Activated naive CD4-positive, alpha-beta T cell treated with anti-CD3 and anti-CD28 coated beads, Interleukin-2, amount 50 U/mL, for 24 hours (primary cell): ENCODE results near the gene HIF1A.
"Not testable (repeated sequence)": the region's sequence is repeated elsewhere in the genome, so short reads cannot be mapped to it uniquely, and the experiment has no call there.

ENCODE experiments used
- H3K27ac Mint-ChIP-seq: one replicate; pipeline ENCODE4 v1.8.0; 2021; ENCODE audit warnings: mild to moderate bottlenecking, mixed read lengths
- H3K27me3 Mint-ChIP-seq: one replicate; pipeline ENCODE4 v1.8.0; 2021; ENCODE audit warnings: mixed read lengths
- H3K36me3 Mint-ChIP-seq: one replicate; pipeline ENCODE4 v1.8.0; 2021; ENCODE audit warnings: mixed read lengths
- H3K4me1 Mint-ChIP-seq: one replicate; pipeline ENCODE4 v1.8.0; 2021; ENCODE audit warnings: mixed read lengths
- H3K4me3 Mint-ChIP-seq: one replicate; pipeline ENCODE4 v1.8.0; 2021; ENCODE audit warnings: mild to moderate bottlenecking, mixed read lengths
- H3K9me3 Mint-ChIP-seq: one replicate; pipeline ENCODE4 v1.8.0; 2021; ENCODE audit warnings: mixed read lengths

The HIF1A gene

DNA sequence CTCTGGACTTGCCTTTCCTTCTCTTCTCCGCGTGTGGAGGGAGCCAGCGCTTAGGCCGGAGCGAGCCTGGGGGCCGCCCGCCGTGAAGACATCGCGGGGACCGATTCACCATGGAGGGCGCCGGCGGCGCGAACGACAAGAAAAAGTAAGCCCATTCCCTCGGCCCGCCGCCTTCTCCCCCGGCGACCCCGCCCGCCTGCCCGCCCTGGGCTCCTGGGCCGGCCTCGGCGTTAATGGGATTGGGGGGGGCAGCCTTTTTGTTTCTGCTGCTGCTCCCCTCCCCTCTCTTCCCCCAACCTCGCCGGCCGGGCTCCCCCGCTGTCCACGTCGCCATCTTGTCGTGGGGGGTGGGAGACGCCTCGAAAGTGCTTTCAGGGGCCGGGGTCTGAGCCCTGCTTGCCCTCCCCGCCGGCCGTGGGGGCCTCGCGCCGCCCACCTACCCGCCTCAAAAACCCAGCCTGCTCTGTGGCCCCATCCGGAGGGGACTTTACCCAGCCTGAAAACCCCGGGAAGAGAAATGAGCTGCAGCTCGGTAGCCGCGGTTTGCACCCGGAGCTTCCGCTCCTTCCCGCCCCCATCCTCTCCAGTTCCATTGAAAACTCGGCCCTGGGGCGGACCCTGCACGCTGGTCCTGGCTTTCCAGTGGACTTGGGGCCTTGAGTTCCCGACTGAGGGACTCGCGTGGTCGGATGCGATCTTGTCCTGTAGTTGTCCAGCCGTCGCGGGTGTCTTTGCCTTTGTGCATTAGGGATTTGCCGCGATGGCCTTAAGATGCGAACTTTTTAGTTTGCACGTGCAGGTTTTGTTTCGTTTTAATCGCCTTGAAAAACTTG is 598 bp downstream of the HIF1A start:
- H3K27me3 Mint-ChIP-seq, result no peaks in the 10 kb centered on the region
- peaks cover 59% of the 10 kb centered on the region for H3K4me1 Mint-ChIP-seq
- no peaks in the 10 kb centered on the region for H3K9me3 Mint-ChIP-seq
- peak overlapping the region; percentile 97 for H3K27ac Mint-ChIP-seq
- H3K4me3 Mint-ChIP-seq, result peak overlapping the region; percentile 99
- peaks cover 27% of the 10 kb centered on the region for H3K36me3 Mint-ChIP-seq

DNA sequence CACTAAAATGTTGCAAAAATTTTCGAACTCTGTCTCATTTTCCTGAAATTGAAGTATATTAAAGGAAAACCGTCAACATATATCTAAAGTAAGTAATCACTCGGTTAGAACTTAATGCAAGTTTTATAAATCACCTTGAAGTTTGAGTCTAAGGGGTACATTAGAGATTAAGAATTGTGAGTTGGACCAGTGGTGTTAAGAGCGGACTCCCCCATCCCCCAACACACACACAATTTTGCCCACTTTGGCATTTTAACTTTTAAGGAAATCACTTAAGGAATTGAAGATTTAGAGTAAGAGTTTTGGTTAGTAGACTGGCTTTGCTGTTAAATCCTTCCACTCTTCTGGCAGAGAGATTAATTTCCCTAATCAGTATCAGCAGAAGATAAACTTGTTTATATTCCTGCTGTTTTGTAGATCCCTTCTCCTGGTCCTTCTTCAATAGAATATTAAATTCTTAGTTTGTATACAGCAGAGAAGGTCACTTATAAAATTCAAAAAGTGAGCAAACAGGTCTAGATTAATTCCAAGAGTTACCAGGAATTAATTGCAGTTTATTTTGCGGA is 1.5 kb downstream of the HIF1A start:
- no peaks in the 10 kb centered on the region for H3K27me3 Mint-ChIP-seq
- H3K36me3 Mint-ChIP-seq, result peaks cover 27% of the 10 kb centered on the region

DNA sequence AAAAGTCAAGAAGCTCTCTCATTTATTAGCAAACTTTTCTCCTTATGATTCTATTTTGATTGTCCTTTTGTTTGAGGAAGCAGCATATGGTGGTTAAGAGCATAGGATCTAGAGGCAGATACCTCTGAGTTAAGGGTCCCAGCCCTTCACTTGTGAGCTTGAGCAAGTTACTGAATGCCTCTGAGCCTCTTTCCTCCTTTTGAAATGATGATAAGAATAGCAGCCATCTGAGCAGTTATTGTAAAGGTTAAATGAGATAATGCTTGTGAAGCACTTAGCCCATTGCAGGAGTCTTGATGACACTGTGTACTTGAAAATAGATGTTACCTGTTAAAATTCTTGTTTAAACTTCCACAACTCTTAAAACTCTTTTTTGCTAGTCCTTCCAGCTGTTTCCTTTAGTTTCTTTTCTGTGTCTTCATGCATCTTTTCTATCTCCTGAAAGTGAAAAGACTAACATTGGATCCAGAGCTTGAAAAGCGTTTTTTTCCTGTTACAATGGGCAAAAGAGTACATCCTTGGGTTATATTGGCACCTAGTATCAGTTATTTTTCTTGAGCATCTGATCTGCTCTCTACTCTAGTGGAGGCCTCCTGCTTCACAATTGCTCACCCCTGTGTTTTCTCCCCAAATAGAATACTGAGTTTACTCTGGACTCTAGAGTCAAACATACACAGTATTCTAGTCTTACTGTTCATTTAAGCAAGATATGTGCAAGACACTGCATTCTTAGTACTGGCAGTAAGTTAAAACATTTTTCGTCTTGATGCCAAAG is 3.1 kb downstream of the HIF1A start:
- no peaks in the 10 kb centered on the region for H3K9me3 Mint-ChIP-seq
- H3K4me1 Mint-ChIP-seq, result peaks cover 55% of the 10 kb centered on the region
- H3K36me3 Mint-ChIP-seq, result peaks cover 27% of the 10 kb centered on the region
- no peaks in the 10 kb centered on the region for H3K27me3 Mint-ChIP-seq
- H3K4me3 Mint-ChIP-seq, result peak overlapping the region; percentile 99
- H3K27ac Mint-ChIP-seq, result peak overlapping the region; percentile 85

More for the DNA sequence above, 1.5 kb downstream of the HIF1A start:
- Mint-ChIP-seq H3K27ac (peak overlapping the region; percentile 94), H3K9me3 (no peaks in the 10 kb centered on the region), H3K4me3 (peak overlapping the region; percentile 99), H3K4me1 (peaks cover 55% of the 10 kb centered on the region)

DNA sequence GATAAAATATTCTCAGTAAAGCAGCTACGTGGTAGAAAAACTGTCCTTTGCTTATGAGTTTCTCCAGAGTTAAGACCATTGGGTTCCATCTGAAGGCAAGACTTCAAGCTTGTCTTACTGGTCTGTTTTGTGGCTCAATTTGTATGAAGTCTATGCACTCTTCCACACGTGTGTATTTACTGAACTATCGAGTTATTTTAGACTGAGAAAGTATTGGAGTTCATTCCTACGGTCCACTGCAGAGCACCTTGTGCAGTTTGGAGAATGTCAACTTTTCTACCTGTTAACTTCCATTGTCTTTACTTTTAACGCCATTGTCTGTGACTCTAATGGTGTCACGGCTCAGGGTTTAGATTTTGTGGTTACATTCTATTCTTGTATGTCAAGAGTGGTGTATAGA is 3.7 kb downstream of the HIF1A start:
- H3K36me3 Mint-ChIP-seq, result peaks cover 27% of the 10 kb centered on the region
- H3K9me3 Mint-ChIP-seq, result no peaks in the 10 kb centered on the region
- H3K4me1 Mint-ChIP-seq, result peaks cover 60% of the 10 kb centered on the region
- no peaks in the 10 kb centered on the region for H3K27me3 Mint-ChIP-seq
- H3K27ac Mint-ChIP-seq, result peak overlapping the region; percentile 85
- peak overlapping the region; percentile 99 for H3K4me3 Mint-ChIP-seq

DNA sequence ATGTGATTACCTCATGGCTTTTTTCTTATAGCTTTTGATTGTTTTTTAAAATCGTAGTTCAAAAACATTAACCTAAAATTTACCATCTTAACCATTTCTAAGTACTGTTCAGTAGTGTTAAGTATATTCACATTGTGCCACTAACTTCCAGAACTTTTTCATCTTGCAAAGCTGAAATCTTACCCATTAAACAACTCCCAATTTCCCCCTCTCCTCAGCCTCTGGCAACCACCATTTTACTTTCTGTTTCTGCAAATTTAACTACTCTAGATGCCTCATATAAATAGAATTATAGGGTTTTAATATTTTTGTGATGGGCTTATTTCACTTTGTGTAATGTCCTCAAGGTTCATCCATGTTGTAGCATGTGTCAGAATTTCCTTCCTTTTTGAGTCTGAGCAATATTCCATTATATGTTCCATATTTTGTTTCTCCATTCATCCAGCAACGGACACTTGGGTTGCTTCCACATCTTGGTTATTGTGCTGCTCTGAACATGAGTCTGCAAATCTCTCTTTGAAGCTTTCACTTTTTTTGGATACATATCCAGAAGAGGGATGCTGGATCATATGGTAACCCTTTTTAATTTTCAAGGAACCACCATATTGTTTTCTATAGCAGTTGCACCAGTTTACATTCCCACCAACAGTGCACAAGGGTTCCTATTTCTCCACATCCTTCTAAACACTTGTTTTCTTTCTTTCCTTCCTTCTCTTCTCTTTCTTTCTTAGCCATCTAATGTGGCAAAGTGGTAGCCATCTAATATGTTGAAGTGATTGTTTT is 5.0 kb downstream of the HIF1A start:
- Mint-ChIP-seq H3K4me1 (peaks cover 65% of the 10 kb centered on the region), H3K36me3 (peaks cover 27% of the 10 kb centered on the region)

DNA sequence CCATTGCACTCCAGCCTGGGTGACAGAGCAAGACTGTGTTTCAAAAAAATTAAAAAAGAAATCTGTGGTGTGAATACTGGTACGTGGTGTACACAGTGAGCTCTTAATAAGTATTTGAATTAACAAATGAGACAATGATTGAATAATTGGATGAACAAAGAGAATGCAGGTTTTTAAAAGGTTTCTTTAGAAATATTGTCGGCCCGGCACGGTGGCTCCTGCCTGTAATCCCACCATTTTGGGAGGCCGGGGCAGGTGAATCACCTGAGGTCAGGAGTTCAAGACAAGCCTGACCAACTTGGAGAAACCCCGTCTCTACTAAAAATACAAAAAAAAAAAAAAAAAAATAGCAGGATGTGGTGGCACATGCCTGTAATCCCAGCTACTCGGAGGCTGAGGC is 6.6 kb downstream of the HIF1A start:
- Mint-ChIP-seq H3K27ac (peak overlapping the region; percentile 59), H3K4me3 (peak overlapping the region; percentile 62), H3K36me3 (peaks cover 30% of the 10 kb centered on the region), H3K27me3 (no peaks in the 10 kb centered on the region), H3K4me1 (peaks cover 81% of the 10 kb centered on the region), H3K9me3 (peaks cover 4% of the 10 kb centered on the region)

More for the DNA sequence above, 5.0 kb downstream of the HIF1A start:
- H3K27me3 Mint-ChIP-seq, result no peaks in the 10 kb centered on the region
- peak overlapping the region; percentile 44 for H3K27ac Mint-ChIP-seq
- H3K4me3 Mint-ChIP-seq, result peak overlapping the region; percentile 99
- H3K9me3 Mint-ChIP-seq, result no peaks in the 10 kb centered on the region

DNA sequence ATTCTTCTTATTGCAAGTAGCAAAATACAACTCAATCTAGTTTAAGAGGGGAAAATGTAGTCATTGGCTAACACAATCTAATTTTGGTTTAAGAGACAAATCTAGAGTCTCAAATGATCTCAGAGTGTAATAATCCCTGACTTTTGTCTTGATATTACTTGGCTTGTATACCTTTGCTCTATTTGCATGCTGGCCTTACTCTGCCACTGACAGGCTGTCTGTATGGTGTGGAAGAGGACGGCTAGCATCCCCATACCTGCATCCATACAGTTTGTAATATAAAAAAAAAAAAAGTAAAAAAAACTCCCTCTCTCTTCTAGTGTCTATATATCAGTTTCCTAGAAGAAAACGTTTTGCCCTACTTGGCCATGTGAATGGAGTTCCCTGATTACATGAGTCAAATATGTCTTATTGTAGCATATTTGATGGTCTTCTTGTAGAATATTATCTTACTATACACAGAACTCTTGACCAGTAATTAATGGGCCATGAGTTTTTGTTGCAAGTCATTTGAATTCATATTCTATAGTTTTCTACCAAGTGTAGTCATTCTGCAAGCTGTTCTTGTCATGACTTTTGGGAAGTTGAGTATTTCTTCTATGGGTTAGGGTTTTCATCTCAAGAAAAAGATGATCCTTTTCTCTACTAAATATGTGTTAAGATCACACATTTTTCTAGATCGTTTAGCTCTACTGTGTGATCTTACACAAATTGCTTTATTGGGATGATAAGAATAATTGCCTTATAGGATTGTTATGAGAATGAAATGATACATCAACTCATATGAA is 8.2 kb downstream of the HIF1A start:
- Mint-ChIP-seq H3K4me1 (peaks cover 79% of the 10 kb centered on the region), H3K27ac (peak overlapping the region; percentile 59), H3K27me3 (no peaks in the 10 kb centered on the region), H3K9me3 (peaks cover 5% of the 10 kb centered on the region), H3K4me3 (peak overlapping the region; percentile 44), H3K36me3 (peaks cover 19% of the 10 kb centered on the region)

DNA sequence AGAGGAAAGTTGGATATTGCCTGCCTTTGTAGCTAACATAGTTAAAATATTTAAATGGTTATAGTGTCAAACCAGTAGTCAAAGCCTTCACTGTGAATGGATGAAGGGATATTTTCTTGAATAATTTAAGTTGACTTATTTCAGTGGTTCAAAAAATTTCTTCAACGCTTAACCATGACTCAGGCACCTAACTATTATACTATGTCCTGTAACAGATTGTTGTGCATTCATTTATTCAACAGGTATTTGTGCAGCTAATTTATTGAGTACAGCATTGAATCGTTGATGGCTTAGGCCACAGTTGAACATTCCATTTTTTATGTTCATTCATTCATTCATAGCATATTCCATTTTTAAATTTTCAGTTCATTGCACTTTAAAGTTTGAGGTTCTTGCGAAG is 9.2 kb downstream of the HIF1A start:
- H3K27ac Mint-ChIP-seq, result peak overlapping the region; percentile 17
- peaks cover 5% of the 10 kb centered on the region for H3K9me3 Mint-ChIP-seq
- peaks cover 79% of the 10 kb centered on the region for H3K4me1 Mint-ChIP-seq
- H3K36me3 Mint-ChIP-seq, result peaks cover 13% of the 10 kb centered on the region
- no peak overlapping the region for H3K4me3 Mint-ChIP-seq
- H3K27me3 Mint-ChIP-seq, result no peaks in the 10 kb centered on the region

DNA sequence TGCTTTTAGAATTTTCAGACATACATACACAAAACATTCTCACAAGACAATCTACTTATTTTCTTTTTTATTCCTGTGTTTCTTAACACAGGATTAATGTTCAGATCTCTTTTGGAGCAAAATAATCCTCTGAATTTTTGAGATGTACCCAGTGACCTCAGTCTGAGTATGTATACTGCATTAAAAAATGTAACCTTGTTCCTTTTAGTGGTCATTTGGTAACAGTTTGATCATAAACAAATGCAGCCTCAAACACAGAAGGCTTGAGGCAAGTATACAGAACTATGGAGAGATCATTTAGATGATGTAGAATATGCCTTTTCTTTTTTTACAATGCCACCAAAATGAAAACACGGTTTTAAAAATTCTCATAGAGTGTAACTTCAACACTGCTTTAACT is 9.7 kb downstream of the HIF1A start:
- peaks cover 13% of the 10 kb centered on the region for H3K36me3 Mint-ChIP-seq
- H3K4me1 Mint-ChIP-seq, result peaks cover 80% of the 10 kb centered on the region
- H3K27me3 Mint-ChIP-seq, result no peaks in the 10 kb centered on the region
- peak overlapping the region; percentile 44 for H3K4me3 Mint-ChIP-seq
- peaks cover 5% of the 10 kb centered on the region for H3K9me3 Mint-ChIP-seq
- peak overlapping the region; percentile 51 for H3K27ac Mint-ChIP-seq

DNA sequence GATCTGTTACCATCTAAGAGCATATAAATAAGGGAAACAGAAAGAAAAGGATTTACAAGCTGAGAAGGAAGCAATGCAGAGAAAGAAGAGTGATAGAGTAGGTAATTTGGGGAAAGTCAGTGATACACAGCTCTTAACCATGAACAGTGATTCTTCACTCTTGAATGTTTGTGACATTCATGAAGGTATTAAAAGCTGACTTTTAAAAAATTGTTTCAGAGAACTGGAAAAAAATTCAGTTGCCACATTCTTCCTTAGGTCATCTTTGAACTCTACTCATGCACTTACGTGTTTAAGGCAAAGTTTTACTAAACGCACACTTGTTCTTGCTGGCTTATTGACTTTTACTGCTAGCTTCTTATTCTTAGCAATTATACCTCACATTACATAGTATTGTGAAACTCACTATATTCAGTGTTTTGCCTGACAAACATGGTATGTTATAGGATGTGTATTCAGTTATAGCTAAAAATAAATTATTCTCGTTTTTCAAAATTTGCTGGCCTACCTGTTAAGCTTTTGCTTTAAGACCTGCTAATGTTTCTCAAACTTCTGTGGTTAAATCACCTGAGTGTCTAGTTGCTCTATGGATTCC is 10.9 kb downstream of the HIF1A start:
- peaks cover 82% of the 10 kb centered on the region for H3K4me1 Mint-ChIP-seq
- peak overlapping the region; percentile 59 for H3K4me3 Mint-ChIP-seq
- H3K27ac Mint-ChIP-seq, result peak overlapping the region; percentile 77
- H3K27me3 Mint-ChIP-seq, result no peaks in the 10 kb centered on the region
- H3K36me3 Mint-ChIP-seq, result peaks cover 7% of the 10 kb centered on the region
- H3K9me3 Mint-ChIP-seq, result peaks cover 5% of the 10 kb centered on the region

DNA sequence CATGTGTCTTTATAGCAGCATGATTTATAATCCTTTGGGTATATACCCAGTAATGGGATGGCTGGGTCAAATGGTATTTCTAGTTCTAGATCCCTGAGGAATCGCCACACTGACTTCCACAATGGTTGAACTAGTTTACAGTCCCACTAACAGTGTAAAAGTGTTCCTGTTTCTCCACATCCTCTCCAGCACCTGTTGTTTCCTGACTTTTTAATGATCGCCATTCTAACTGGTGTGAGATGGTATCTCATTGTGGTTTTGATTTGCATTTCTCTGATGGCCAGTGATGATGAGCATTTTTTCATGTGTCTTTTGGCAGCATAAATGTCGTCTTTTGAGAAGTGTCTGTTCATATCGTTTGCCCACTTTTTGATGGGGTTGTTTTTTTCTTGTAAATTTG is 12.5 kb downstream of the HIF1A start:
- not testable (repeated sequence) for H3K4me3 Mint-ChIP-seq, H3K27me3 Mint-ChIP-seq, H3K36me3 Mint-ChIP-seq, H3K9me3 Mint-ChIP-seq, H3K27ac Mint-ChIP-seq
- peaks cover 86% of the 10 kb centered on the region for H3K4me1 Mint-ChIP-seq

DNA sequence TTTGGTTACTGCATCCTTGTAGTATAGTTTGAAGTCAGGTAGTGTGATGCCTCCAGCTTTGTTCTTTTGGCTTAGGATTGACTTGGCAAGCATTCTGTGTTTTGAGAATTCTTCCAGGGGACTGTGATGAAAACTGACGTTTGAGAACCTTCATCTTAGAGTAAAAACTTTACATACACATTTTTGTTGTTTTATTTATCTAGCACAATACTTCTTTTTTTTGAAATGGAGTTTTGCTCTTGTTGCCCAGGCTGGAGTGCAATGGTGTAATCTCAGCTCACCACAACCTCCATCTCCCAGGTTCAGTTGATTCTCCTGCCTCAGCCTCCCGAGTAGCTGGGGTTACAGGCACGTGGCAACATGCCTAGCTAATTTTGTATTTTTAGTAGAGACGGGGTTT is 13.4 kb downstream of the HIF1A start:
- H3K27ac Mint-ChIP-seq, result peak overlapping the region; percentile 43
- H3K4me1 Mint-ChIP-seq, result peaks cover 86% of the 10 kb centered on the region
- H3K9me3 Mint-ChIP-seq, H3K27me3 Mint-ChIP-seq, H3K36me3 Mint-ChIP-seq: not testable (repeated sequence)
- peak overlapping the region; percentile 20 for H3K4me3 Mint-ChIP-seq

DNA sequence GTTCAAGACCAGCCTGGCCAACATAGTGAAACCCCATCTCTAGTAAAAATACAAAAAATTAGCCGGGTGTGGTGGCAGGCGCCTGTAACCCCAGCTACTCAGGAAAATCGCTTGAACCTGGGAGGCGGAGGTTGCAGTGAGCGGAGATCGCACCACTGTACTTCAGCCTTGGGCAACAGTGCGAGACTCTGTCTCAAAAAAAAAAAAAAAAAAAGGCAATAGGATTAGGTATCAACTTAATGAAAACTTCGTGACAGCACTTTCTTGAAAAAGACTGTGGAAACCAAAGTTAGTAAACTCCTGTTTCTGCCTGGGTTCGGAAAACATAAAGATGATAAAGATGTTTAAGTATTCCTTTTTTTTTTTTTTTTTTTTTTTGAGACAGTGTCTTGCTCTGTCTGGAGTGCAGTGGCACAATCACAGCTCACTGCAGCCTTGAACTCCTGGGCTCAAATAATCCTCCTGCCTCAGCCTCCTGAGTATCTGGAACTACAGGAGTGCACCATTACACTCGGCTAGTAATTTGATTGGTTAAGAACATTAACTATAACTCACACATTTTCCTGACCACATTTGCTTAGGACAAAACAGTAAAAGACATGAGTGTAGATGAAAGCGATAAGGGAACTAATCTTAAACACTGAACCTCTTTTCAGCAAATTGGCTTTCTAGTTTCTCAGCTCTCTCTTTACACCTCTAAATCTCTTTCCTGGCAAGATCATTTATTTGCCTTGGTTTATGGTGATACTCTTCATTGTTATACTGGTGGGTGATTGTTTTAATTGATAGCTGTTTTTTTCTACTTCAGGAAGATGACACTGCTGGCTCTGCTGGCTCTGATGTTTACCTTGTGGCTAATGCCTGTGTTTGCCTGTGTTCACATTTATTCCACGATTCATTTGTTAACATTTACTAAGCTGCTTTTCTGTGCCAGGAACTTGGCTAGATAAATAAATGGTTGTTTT is 15.8 kb downstream of the HIF1A start:
- no peaks in the 10 kb centered on the region for H3K27me3 Mint-ChIP-seq
- H3K36me3 Mint-ChIP-seq, result peaks cover 5% of the 10 kb centered on the region
- H3K4me3 Mint-ChIP-seq, result peak overlapping the region; percentile 24
- H3K4me1 Mint-ChIP-seq, result peaks cover 84% of the 10 kb centered on the region
- peaks cover 5% of the 10 kb centered on the region for H3K9me3 Mint-ChIP-seq
- H3K27ac Mint-ChIP-seq, result peak overlapping the region; percentile 3
